Measurements from ENCODE around the gene MAU2.
A peak's percentile ranks its signal among the peaks of the same experiment; 100 is the strongest.
"Not testable (repeated sequence)": the region's sequence is repeated elsewhere in the genome, so short reads cannot be mapped to it uniquely, and the experiment has no call there.

Gene MAU2

GRCh38 chr19:19371059-19371458 is 50.4 kb downstream of the MAU2 start:
- no peak overlapping the region for H3K9ac ChIP-seq
- H2AFZ ChIP-seq: no peak overlapping the region
- no peak overlapping the region for H3K27ac ChIP-seq
- H3K4me1 ChIP-seq: peaks cover 8% of the 10 kb centered on the region
- no peaks in the 10 kb centered on the region for H3K36me3 ChIP-seq (ENCODE audit: control insufficient read depth, insufficient read depth, low read length)
- no peak overlapping the region for H3K4me3 ChIP-seq (ENCODE audit: low read depth, low read length)
- H3K79me2 ChIP-seq: no peaks in the 10 kb centered on the region
- no peaks in the 10 kb centered on the region for H3K9me3 ChIP-seq (ENCODE audit: control insufficient read depth, low read length)
- TF ChIP-seq CTCF (IDR thresholded peaks at IDR 0.05): no peak
- no peaks in the 10 kb centered on the region for H3K27me3 ChIP-seq (ENCODE audit: control insufficient read depth, insufficient read depth, low read length)
- H3K4me2 ChIP-seq (ENCODE audit: low read length): no peak overlapping the region

GRCh38 chr19:19372656-19373416 is 52.2 kb downstream of the MAU2 start:
- no peak for TF ChIP-seq CTCF (IDR thresholded peaks at IDR 0.05)
- Histone ChIP-seq H2AFZ (peak overlapping the region; percentile 28), H3K27me3 (ENCODE audit: control insufficient read depth, insufficient read depth, low read length) (no peaks in the 10 kb centered on the region), H3K4me3 (ENCODE audit: low read depth, low read length) (peak overlapping the region; percentile 9), H3K9me3 (ENCODE audit: control insufficient read depth, low read length) (no peaks in the 10 kb centered on the region), H3K4me1 (peaks cover 9% of the 10 kb centered on the region), H3K9ac (no peak overlapping the region), H3K27ac (peak overlapping the region; percentile 6), H3K36me3 (ENCODE audit: control insufficient read depth, insufficient read depth, low read length) (no peaks in the 10 kb centered on the region), H3K4me2 (ENCODE audit: low read length) (no peak overlapping the region), H3K79me2 (no peaks in the 10 kb centered on the region)

- H3K9ac ChIP-seq: no peak overlapping the region
Measured at GRCh38 chr19:19379527-19379926, 58.9 kb downstream of the MAU2 start.

GRCh38 chr19:19380316-19380715 is 59.7 kb downstream of the MAU2 start:
- not testable (repeated sequence) for H3K9me3 ChIP-seq (ENCODE audit: control insufficient read depth, low read length); H2AFZ ChIP-seq; H3K27ac ChIP-seq; H3K27me3 ChIP-seq (ENCODE audit: control insufficient read depth, insufficient read depth, low read length); H3K4me2 ChIP-seq (ENCODE audit: low read length); H3K9ac ChIP-seq; H3K4me3 ChIP-seq (ENCODE audit: low read depth, low read length); H3K79me2 ChIP-seq; H3K36me3 ChIP-seq (ENCODE audit: control insufficient read depth, insufficient read depth, low read length)
- H3K4me1 ChIP-seq: peaks cover 15% of the 10 kb centered on the region

More at GRCh38 chr19:19379527-19379926, 58.9 kb downstream of the MAU2 start:
- Histone ChIP-seq H3K36me3 (ENCODE audit: control insufficient read depth, insufficient read depth, low read length) (no peaks in the 10 kb centered on the region), H3K4me1 (peaks cover 15% of the 10 kb centered on the region), H3K4me2 (ENCODE audit: low read length) (no peak overlapping the region), H3K79me2 (no peaks in the 10 kb centered on the region), H3K9me3 (ENCODE audit: control insufficient read depth, low read length) (no peaks in the 10 kb centered on the region), H2AFZ (no peak overlapping the region), H3K27me3 (ENCODE audit: control insufficient read depth, insufficient read depth, low read length) (no peaks in the 10 kb centered on the region), H3K27ac (no peak overlapping the region), H3K4me3 (ENCODE audit: low read depth, low read length) (no peak overlapping the region)
- no peak for TF ChIP-seq CTCF (IDR thresholded peaks at IDR 0.05)

- Histone ChIP-seq H3K4me3 (ENCODE audit: low read depth, low read length) (no peak overlapping the region), H3K9me3 (ENCODE audit: control insufficient read depth, low read length) (no peaks in the 10 kb centered on the region), H3K27me3 (ENCODE audit: control insufficient read depth, insufficient read depth, low read length) (no peaks in the 10 kb centered on the region), H3K36me3 (ENCODE audit: control insufficient read depth, insufficient read depth, low read length) (no peaks in the 10 kb centered on the region), H3K27ac (no peak overlapping the region), H2AFZ (no peak overlapping the region), H3K9ac (no peak overlapping the region), H3K79me2 (peaks cover 2% of the 10 kb centered on the region), H3K4me2 (ENCODE audit: low read length) (no peak overlapping the region), H3K4me1 (peaks cover 16% of the 10 kb centered on the region)
- no peak for TF ChIP-seq CTCF (IDR thresholded peaks at IDR 0.05)
Measured at GRCh38 chr19:19381007-19381926, 60.6 kb downstream of the MAU2 start.
